Astrocyte of the cerebellum (primary cell): Measurements from ENCODE around the gene CDH24.

Experiments
- DNase-seq: peaks from one replicate; pipeline ENCODE4 v3.0.0-alpha.2; 2011; ENCODE audit warnings: low read depth
- H3K4me3 ChIP-seq: 2 replicates; pipeline ENCODE4 v1.5.1; 2011; ENCODE audit warnings: mild to moderate bottlenecking, low read depth, low read length, moderate library complexity
- in situ Hi-C: cut with HindIII; loops from 2 replicates; pipeline ENCODE4 v1.10.0; 2017; ENCODE audit warnings: low sequenced_read_pairs
- TF ChIP-seq, protein P1 (sequence below): IDR thresholded peaks from 2 replicates; pipeline ENCODE4 v1.5.1; 2012; ENCODE audit warnings: low read length, low read depth, moderate library complexity, mild to moderate bottlenecking; ENCODE audit errors: missing control alignments

The CDH24 gene

DNA sequence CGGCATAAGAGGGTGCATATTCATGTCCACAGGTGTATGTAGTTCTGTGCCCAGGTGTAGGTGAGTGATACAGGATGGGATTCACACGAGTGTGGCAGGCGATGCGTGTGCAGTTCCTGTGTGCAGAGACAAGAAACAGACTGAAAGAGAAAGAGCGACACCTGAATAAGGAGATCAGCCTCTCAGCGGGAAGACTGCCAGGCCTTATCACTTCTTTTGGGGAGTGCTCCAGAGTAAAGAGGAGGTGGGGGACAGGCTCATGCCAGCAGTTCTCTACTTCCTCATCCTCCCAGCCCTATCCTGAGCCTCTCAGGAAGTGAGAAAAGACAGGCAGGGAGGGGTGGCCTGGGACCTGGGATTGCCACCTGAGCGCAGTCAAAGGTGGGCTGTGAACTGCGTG, 12.5 kb downstream of the CDH24 start:
- DNase-seq: no peak
- TF ChIP-seq, protein P1, sequence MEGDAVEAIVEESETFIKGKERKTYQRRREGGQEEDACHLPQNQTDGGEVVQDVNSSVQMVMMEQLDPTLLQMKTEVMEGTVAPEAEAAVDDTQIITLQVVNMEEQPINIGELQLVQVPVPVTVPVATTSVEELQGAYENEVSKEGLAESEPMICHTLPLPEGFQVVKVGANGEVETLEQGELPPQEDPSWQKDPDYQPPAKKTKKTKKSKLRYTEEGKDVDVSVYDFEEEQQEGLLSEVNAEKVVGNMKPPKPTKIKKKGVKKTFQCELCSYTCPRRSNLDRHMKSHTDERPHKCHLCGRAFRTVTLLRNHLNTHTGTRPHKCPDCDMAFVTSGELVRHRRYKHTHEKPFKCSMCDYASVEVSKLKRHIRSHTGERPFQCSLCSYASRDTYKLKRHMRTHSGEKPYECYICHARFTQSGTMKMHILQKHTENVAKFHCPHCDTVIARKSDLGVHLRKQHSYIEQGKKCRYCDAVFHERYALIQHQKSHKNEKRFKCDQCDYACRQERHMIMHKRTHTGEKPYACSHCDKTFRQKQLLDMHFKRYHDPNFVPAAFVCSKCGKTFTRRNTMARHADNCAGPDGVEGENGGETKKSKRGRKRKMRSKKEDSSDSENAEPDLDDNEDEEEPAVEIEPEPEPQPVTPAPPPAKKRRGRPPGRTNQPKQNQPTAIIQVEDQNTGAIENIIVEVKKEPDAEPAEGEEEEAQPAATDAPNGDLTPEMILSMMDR: no peak
- H3K4me3 ChIP-seq: no peak overlapping the region
- in situ Hi-C loops: loop anchor here (10.0 kb wide), 1 partner anchor 50 kb away; no protein-coding TSS in a partner anchor

DNA sequence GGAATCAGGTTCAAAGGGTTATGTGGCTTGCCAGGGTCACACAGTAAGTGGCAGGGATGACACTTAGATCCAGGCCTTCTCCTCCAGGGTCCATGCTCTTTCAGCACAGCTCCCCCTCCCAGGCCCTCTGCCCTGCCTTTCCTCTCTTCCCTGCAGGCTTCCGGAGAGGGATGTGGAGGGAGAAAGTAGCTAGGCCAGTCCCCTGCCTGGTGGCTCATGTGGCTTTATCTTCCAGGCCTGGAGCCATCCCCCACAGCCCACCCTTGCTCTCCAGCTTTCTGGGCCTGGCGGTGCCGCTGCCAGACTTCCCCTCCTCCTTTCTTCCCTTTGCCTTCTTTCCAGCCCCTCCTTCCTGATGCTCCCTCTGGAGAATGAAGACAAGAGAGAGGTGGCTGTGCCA, 13.6 kb downstream of the CDH24 start:
- in situ Hi-C loops: loop anchor here (10.0 kb wide), 1 partner anchor 49 kb away; no protein-coding TSS in a partner anchor
- no peak for DNase-seq
- TF ChIP-seq, protein P1: no peak
- no peak overlapping the region for H3K4me3 ChIP-seq

DNA sequence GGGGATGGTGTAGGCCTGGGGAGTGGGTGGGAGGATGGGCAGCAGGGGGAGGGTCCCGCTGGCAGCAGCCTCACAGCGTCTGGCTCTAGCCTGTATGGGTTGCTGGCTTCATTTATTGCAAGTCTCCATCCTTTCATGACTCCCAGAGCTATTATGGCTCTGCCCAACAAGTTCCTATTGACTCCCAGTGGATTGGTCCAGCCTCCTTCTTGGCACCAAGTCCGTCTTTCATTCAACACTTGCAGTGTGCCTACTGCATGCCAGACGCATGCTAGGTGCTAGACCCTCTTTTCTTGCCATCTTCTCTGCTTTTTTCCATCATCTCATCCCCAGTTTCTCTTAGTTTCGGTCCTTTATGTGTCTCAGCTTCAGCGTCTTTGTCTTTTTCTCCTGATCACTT, 14.2 kb downstream of the CDH24 start:
- no peak overlapping the region for H3K4me3 ChIP-seq
- no peak for DNase-seq
- in situ Hi-C loops: loop anchor here (10.0 kb wide), 1 partner anchor 48 kb away; no protein-coding TSS in a partner anchor
- TF ChIP-seq, protein P1: no peak

DNA sequence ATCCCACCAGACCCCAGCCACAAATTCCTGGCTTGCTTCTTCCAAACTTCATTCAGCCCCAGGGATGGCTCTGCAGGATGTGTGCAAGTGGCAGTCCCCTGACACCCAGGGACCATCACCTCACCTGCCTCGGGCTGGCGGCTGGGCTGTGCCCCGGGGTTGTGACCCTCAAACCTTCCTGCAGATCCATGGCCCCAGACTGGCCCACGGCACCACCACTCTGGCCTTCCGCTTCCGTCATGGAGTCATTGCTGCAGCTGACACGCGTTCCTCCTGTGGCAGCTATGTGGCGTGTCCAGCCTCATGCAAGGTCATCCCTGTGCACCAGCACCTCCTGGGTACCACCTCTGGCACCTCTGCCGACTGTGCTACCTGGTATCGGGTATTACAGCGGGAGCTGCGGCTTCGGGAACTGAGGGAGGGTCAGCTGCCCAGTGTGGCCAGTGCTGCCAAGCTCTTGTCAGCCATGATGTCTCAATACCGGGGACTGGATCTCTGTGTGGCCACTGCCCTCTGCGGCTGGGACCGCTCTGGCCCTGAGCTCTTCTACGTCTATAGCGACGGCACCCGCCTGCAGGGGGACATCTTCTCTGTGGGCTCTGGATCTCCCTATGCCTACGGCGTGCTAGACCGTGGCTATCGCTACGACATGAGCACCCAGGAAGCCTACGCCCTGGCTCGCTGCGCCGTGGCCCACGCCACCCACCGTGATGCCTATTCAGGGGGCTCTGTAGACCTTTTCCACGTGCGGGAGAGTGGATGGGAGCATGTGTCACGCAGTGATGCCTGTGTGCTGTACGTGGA, 15.0 kb downstream of the CDH24 start, which contains the start of gene PSMB11:
Gene PSMB11, plus strand, starts transcription at position 51 of the 804 bp plus-strand sequence. Its CDS starts 14 bp downstream, at position 65.
- no peak for DNase-seq
- in situ Hi-C loops: loop anchor here (10.0 kb wide), 1 partner anchor 48 kb away; no protein-coding TSS in a partner anchor
- H3K4me3 ChIP-seq: no peak within 1 kb of the TSS
- TF ChIP-seq, protein P1: no peak

DNA sequence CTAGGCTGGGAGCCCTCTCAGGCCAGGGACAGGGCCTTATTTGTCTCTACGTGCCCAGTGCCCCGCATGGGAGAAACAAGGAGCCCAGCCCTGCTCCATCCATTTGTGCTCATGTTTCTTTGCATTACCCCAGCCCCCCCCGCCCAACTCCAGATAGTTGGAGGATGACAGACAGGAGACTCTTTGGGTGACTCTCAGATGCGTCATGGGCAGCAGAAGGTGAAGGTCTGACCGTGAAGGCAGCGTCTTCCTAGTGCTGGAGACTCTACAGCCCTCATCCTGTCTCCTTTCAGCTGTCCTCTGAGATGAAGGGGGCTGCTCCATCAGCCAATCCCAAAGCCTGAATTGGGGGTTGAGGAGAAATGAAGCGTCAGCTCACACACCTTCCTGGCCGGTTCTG, 15.6 kb downstream of the CDH24 start:
- in situ Hi-C loops: loop anchor here (10.0 kb wide), 1 partner anchor 47 kb away; no protein-coding TSS in a partner anchor
- TF ChIP-seq, protein P1: no peak
- no peak overlapping the region for H3K4me3 ChIP-seq
- no peak for DNase-seq

DNA sequence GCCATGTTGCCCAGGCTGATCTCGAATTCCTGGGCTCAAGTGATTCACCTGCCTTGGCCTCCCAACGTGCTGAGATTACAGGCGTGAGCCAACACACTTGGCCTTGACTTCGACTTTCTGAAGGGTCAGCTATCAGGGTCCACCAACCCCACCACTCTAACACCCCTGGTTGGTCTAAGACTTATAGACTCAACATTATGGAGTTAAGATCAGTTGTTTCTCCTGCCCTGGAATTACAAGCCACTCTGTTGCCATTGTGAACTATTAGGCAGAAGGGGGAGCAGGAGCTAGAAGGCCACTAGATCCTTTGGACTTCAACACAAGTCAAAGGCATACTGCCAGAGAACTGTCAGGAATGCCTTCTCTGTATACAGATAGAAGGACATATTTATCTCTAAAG, 17.2 kb downstream of the CDH24 start:
- TF ChIP-seq, protein P1: no peak
- H3K4me3 ChIP-seq: no peak overlapping the region
- DNase-seq: no peak
- in situ Hi-C loops: loop anchor here (10.0 kb wide), 1 partner anchor 45 kb away; no protein-coding TSS in a partner anchor
